BLaER1 (cell line): ENCODE measurements around the gene LRMDA.

Source experiments
- H3K27ac ChIP-seq: shearing (Covaris generic); formaldehyde crosslinking; 2 replicates; pipeline ENCODE4 v1.8.1; 2022
- H3K27me3 ChIP-seq: shearing (Covaris generic); formaldehyde crosslinking; 2 replicates; pipeline ENCODE4 v1.8.1; 2022
- H3K36me3 ChIP-seq: shearing (Covaris generic); formaldehyde crosslinking; 2 replicates; pipeline ENCODE4 v1.8.1; 2022
- H3K4me1 ChIP-seq: shearing (Covaris generic); formaldehyde crosslinking; 2 replicates; pipeline ENCODE4 v1.8.1; 2022
- H3K4me2 ChIP-seq: shearing (Covaris generic); formaldehyde crosslinking; 2 replicates; pipeline ENCODE4 v1.8.1; 2022
- H3K4me3 ChIP-seq: shearing (Covaris generic); formaldehyde crosslinking; 2 replicates; pipeline ENCODE4 v1.8.1; 2022
- H3K9ac ChIP-seq: shearing (Covaris generic); formaldehyde crosslinking; 2 replicates; pipeline ENCODE4 v1.8.1; 2022
- H3K9me3 ChIP-seq: shearing (Covaris generic); formaldehyde crosslinking; 2 replicates; pipeline ENCODE4 v1.8.1; 2022
- H4K20me1 ChIP-seq: shearing (Covaris generic); formaldehyde crosslinking; 2 replicates; pipeline ENCODE4 v1.8.1; 2022
- Cebpa-rat ChIP-seq: shearing (Covaris generic); IDR thresholded peaks from 2 replicates; pipeline ENCODE4 v1.8.1; 2022

The LRMDA gene

DNA sequence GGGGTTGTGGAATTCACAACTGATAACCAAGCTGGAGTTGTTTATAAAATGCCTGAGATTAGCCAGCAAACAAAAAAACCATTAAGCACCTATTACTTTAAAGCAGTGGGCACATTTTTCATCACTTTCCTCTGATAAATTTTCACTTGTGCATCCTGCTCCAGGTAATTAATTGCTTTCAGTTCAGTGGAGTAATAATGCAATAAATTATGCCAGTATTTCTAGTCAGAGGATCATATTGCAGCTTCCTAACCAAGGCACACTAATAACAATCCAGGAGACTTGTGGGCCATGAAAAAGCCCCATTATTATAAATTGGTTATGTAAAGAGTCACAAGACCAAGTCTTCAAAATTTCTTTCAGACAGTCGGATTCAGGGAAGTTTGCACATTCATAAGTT, 193.2 kb downstream of the LRMDA start:
- Histone ChIP-seq H3K4me2 (no peak overlapping the region), H3K27ac (no peak overlapping the region)

DNA sequence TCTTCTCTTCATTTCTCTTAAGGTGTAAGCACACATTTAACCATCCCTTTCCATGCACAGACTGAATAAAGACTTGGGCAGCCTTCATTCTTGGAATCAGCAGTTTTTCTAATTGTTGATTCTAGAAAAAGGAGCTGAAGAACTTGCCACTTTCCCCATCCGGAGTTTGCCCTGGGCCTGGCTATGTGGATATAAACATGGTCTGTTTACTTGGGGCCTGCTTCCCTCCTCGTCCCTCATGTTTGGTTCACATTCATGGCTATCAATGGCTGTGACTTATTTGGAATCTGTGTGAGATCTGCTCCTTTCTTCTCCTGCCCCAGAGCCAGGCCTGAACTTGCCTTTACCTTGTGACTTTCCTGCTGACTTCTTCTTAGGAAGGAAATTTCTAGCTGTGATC, 199.3 kb downstream of the LRMDA start:
- Histone ChIP-seq H3K4me3 (no peak overlapping the region), H3K27ac (no peak overlapping the region), H4K20me1 (no peaks in the 10 kb centered on the region), H3K4me1 (no peaks in the 10 kb centered on the region), H3K36me3 (no peaks in the 10 kb centered on the region), H3K9me3 (no peaks in the 10 kb centered on the region), H3K27me3 (no peaks in the 10 kb centered on the region), H3K9ac (no peak overlapping the region), H3K4me2 (no peak overlapping the region)
- TF ChIP-seq Cebpa-rat = no peak

More for the DNA sequence above, 193.2 kb downstream of the LRMDA start:
- H3K9me3 ChIP-seq = no peaks in the 10 kb centered on the region
- TF ChIP-seq Cebpa-rat = no peak
- no peaks in the 10 kb centered on the region for H3K27me3 ChIP-seq
- no peaks in the 10 kb centered on the region for H4K20me1 ChIP-seq
- H3K4me1 ChIP-seq = no peaks in the 10 kb centered on the region
- H3K36me3 ChIP-seq = no peaks in the 10 kb centered on the region
- H3K4me3 ChIP-seq = no peak overlapping the region
- H3K9ac ChIP-seq = no peak overlapping the region

DNA sequence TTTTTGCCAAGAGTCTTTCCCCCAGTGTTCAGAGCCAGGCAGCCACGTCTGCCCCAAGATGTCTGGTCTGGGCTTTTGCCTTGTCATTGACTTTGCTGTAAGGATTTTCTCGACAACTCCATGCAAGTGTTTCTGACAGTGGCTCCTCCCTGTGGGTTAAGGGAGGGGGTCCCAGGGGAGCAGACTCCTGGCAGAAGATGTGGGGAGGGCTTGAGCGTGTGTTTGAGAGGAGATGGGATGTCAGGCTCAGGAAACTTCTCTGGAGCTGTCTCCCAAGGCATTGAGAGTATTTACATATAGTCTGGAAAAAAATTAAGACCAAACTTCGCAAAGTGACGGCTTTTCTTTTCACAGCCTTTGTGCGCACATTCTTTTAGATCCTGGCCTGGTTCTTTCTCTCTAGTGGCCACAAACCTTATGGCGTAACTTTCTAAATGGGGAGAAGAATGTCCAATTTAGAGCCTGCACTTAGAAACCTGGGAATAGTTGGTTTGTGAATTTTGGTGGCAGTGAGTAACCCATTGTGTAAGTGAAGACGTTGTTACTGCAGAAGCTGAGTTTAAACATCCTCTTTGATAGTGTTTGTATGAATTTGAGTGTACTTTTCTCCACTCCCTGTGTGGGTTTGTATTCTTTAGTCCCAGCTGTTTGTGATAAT, 201.5 kb downstream of the LRMDA start:
- H4K20me1 ChIP-seq = no peaks in the 10 kb centered on the region
- no peak overlapping the region for H3K4me3 ChIP-seq
- H3K36me3 ChIP-seq = no peaks in the 10 kb centered on the region
- no peaks in the 10 kb centered on the region for H3K9me3 ChIP-seq
- no peaks in the 10 kb centered on the region for H3K27me3 ChIP-seq
- H3K9ac ChIP-seq = no peak overlapping the region
- no peak for TF ChIP-seq Cebpa-rat
- H3K4me1 ChIP-seq = no peaks in the 10 kb centered on the region
- no peak overlapping the region for H3K4me2 ChIP-seq
- no peak overlapping the region for H3K27ac ChIP-seq

DNA sequence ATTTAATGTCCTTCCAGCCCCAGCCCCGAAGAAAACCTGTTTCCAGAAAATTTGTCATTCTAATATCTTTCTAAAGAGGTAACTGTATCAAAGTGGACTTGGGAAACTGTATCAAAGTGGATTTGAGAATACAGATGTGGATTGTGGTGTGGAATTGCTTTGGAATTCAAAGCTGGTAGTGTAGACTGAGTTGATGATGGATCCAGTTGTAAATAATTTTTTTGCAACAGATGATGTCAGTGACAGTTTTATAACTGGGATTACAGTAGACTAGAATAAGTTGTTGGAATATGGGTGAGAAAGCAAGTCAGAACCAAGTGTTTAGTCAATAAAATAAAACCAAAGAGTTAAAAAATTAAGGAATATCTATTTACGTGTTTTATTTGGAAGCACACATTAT, 202.1 kb downstream of the LRMDA start:
- no peak overlapping the region for H3K27ac ChIP-seq
- H3K4me2 ChIP-seq = no peak overlapping the region
- H3K9ac ChIP-seq = no peak overlapping the region
- no peak for TF ChIP-seq Cebpa-rat
- no peaks in the 10 kb centered on the region for H3K36me3 ChIP-seq
- no peaks in the 10 kb centered on the region for H4K20me1 ChIP-seq
- no peak overlapping the region for H3K4me3 ChIP-seq
- no peaks in the 10 kb centered on the region for H3K9me3 ChIP-seq
- H3K4me1 ChIP-seq = no peaks in the 10 kb centered on the region
- H3K27me3 ChIP-seq = no peaks in the 10 kb centered on the region

- Histone ChIP-seq H3K9me3 (no peaks in the 10 kb centered on the region), H3K27me3 (no peaks in the 10 kb centered on the region), H3K4me3 (no peak overlapping the region), H3K9ac (no peak overlapping the region), H3K4me1 (no peaks in the 10 kb centered on the region), H3K4me2 (no peak overlapping the region), H3K27ac (no peak overlapping the region), H3K36me3 (no peaks in the 10 kb centered on the region), H4K20me1 (no peaks in the 10 kb centered on the region)
- no peak for TF ChIP-seq Cebpa-rat
These were observed 203.5 kb downstream of the LRMDA start for GRCh38 chr10:75634947-75635346.

DNA sequence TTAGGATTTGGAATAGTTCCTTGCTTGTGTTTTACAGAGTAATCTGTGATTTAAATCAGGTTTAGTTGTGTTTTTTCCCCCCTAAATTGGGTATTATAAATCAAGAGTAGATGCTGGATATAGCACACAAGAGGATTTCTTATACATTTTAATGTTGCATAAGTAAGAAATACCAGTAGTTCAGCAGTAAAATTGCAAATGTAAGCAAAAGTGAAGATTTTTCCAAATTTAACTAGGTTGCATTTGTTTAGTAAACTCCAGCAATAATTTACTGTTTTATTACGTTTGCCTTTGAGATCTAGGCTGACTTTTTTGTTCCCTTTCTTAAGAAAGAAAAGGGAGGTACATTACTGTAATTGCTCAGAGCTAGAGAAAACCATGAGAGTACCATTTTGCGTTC, 207.3 kb downstream of the LRMDA start:
- no peak for TF ChIP-seq Cebpa-rat
- no peaks in the 10 kb centered on the region for H4K20me1 ChIP-seq
- H3K4me3 ChIP-seq = no peak overlapping the region
- H3K27ac ChIP-seq = no peak overlapping the region
- H3K9me3 ChIP-seq = no peaks in the 10 kb centered on the region
- H3K4me2 ChIP-seq = no peak overlapping the region
- H3K9ac ChIP-seq = no peak overlapping the region
- no peaks in the 10 kb centered on the region for H3K27me3 ChIP-seq
- no peaks in the 10 kb centered on the region for H3K36me3 ChIP-seq
- H3K4me1 ChIP-seq = no peaks in the 10 kb centered on the region

- H3K4me2 ChIP-seq = no peak overlapping the region
- TF ChIP-seq Cebpa-rat = no peak
- H3K27me3 ChIP-seq = no peaks in the 10 kb centered on the region
- no peaks in the 10 kb centered on the region for H3K36me3 ChIP-seq
- no peak overlapping the region for H3K27ac ChIP-seq
- H3K4me3 ChIP-seq = no peak overlapping the region
- H3K4me1 ChIP-seq = no peaks in the 10 kb centered on the region
- no peak overlapping the region for H3K9ac ChIP-seq
- no peaks in the 10 kb centered on the region for H3K9me3 ChIP-seq
- H4K20me1 ChIP-seq = no peaks in the 10 kb centered on the region
These were observed 208.3 kb downstream of the LRMDA start for GRCh38 chr10:75639736-75640135.

GRCh38 chr10:75640381-75640780, 209.0 kb downstream of the LRMDA start:
- Histone ChIP-seq H3K9me3 (no peaks in the 10 kb centered on the region), H3K4me3 (no peak overlapping the region), H3K36me3 (no peaks in the 10 kb centered on the region), H3K4me2 (no peak overlapping the region), H3K27ac (no peak overlapping the region), H3K9ac (no peak overlapping the region), H4K20me1 (no peaks in the 10 kb centered on the region), H3K4me1 (no peaks in the 10 kb centered on the region), H3K27me3 (no peaks in the 10 kb centered on the region)
- no peak for TF ChIP-seq Cebpa-rat

GRCh38 chr10:75640803-75641202, 209.4 kb downstream of the LRMDA start:
- H3K27me3 ChIP-seq = no peaks in the 10 kb centered on the region

GRCh38 chr10:75643405-75643804, 212.0 kb downstream of the LRMDA start:
- no peak overlapping the region for H3K27ac ChIP-seq
- TF ChIP-seq Cebpa-rat = no peak
- no peak overlapping the region for H3K9ac ChIP-seq
- H3K4me3 ChIP-seq = no peak overlapping the region
- H3K9me3 ChIP-seq = no peaks in the 10 kb centered on the region
- H3K4me2 ChIP-seq = no peak overlapping the region
- H3K36me3 ChIP-seq = no peaks in the 10 kb centered on the region
- H3K27me3 ChIP-seq = no peaks in the 10 kb centered on the region
- no peaks in the 10 kb centered on the region for H3K4me1 ChIP-seq
- no peaks in the 10 kb centered on the region for H4K20me1 ChIP-seq

More at GRCh38 chr10:75640803-75641202, 209.4 kb downstream of the LRMDA start:
- no peak overlapping the region for H3K27ac ChIP-seq
- H4K20me1 ChIP-seq = no peaks in the 10 kb centered on the region
- H3K4me2 ChIP-seq = no peak overlapping the region
- no peak for TF ChIP-seq Cebpa-rat
- H3K4me3 ChIP-seq = no peak overlapping the region
- H3K4me1 ChIP-seq = no peaks in the 10 kb centered on the region
- no peak overlapping the region for H3K9ac ChIP-seq
- H3K9me3 ChIP-seq = no peaks in the 10 kb centered on the region
- no peaks in the 10 kb centered on the region for H3K36me3 ChIP-seq
